ENCODE measurements around the gene CCNC.

DNA sequence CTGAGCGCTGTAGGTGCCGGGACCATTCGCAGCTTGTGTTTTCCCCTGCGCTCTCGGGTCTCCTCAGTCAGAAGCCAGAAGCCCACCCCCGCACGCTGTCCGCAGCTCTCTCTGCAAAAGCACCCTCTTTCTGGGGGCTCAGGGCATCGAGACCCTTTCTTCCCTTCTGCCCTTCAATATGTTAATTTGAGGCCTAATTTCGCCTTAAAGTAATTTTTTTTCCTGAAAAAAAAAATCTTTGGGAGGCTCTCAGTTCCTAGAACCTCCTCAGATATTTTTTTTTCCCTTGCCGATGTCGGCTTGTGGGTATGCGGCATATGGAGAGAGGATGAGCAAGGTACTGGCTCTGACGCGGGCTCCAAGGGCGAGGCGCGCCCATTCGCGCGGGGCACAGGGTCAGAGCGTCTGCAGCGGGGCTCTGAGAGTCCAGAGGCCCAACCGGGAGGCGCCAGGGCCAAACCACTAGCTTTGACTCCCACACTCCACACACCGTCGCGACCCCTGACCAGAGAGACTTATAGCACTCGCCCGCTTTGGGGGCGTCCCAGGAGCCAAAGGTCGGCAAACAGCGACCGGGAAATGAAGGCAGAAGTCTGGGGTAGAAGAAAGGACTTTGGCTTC, 39.1 kb upstream of the CCNC start:
- TF ChIP-seq, protein P1, sequence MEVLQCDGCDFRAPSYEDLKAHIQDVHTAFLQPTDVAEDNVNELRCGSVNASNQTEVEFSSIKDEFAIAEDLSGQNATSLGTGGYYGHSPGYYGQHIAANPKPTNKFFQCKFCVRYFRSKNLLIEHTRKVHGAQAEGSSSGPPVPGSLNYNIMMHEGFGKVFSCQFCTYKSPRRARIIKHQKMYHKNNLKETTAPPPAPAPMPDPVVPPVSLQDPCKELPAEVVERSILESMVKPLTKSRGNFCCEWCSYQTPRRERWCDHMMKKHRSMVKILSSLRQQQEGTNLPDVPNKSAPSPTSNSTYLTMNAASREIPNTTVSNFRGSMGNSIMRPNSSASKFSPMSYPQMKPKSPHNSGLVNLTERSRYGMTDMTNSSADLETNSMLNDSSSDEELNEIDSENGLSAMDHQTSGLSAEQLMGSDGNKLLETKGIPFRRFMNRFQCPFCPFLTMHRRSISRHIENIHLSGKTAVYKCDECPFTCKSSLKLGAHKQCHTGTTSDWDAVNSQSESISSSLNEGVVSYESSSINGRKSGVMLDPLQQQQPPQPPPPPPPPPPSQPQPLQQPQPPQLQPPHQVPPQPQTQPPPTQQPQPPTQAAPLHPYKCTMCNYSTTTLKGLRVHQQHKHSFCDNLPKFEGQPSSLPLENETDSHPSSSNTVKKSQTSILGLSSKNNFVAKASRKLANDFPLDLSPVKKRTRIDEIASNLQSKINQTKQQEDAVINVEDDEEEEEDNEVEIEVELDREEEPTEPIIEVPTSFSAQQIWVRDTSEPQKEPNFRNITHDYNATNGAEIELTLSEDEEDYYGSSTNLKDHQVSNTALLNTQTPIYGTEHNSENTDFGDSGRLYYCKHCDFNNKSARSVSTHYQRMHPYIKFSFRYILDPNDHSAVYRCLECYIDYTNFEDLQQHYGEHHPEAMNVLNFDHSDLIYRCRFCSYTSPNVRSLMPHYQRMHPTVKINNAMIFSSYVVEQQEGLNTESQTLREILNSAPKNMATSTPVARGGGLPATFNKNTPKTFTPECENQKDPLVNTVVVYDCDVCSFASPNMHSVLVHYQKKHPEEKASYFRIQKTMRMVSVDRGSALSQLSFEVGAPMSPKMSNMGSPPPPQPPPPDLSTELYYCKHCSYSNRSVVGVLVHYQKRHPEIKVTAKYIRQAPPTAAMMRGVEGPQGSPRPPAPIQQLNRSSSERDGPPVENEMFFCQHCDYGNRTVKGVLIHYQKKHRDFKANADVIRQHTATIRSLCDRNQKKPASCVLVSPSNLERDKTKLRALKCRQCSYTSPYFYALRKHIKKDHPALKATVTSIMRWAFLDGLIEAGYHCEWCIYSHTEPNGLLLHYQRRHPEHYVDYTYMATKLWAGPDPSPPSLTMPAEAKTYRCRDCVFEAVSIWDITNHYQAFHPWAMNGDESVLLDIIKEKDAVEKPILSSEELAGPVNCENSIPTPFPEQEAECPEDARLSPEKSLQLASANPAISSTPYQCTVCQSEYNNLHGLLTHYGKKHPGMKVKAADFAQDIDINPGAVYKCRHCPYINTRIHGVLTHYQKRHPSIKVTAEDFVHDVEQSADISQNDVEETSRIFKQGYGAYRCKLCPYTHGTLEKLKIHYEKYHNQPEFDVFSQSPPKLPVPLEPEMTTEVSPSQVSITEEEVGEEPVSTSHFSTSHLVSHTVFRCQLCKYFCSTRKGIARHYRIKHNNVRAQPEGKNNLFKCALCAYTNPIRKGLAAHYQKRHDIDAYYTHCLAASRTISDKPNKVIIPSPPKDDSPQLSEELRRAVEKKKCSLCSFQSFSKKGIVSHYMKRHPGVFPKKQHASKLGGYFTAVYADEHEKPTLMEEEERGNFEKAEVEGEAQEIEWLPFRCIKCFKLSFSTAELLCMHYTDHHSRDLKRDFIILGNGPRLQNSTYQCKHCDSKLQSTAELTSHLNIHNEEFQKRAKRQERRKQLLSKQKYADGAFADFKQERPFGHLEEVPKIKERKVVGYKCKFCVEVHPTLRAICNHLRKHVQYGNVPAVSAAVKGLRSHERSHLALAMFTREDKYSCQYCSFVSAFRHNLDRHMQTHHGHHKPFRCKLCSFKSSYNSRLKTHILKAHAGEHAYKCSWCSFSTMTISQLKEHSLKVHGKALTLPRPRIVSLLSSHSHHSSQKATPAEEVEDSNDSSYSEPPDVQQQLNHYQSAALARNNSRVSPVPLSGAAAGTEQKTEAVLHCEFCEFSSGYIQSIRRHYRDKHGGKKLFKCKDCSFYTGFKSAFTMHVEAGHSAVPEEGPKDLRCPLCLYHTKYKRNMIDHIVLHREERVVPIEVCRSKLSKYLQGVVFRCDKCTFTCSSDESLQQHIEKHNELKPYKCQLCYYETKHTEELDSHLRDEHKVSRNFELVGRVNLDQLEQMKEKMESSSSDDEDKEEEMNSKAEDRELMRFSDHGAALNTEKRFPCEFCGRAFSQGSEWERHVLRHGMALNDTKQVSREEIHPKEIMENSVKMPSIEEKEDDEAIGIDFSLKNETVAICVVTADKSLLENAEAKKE (CRISPR knock-in tag; IDR thresholded peaks at IDR 0.05): no peak
- TF ChIP-seq, protein P2, sequence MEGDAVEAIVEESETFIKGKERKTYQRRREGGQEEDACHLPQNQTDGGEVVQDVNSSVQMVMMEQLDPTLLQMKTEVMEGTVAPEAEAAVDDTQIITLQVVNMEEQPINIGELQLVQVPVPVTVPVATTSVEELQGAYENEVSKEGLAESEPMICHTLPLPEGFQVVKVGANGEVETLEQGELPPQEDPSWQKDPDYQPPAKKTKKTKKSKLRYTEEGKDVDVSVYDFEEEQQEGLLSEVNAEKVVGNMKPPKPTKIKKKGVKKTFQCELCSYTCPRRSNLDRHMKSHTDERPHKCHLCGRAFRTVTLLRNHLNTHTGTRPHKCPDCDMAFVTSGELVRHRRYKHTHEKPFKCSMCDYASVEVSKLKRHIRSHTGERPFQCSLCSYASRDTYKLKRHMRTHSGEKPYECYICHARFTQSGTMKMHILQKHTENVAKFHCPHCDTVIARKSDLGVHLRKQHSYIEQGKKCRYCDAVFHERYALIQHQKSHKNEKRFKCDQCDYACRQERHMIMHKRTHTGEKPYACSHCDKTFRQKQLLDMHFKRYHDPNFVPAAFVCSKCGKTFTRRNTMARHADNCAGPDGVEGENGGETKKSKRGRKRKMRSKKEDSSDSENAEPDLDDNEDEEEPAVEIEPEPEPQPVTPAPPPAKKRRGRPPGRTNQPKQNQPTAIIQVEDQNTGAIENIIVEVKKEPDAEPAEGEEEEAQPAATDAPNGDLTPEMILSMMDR (conservative IDR thresholded peaks at IDR 0.05; ENCODE audit: low read depth in 2 of 2): no peak
- TF ChIP-seq EZH2 (IDR thresholded peaks at IDR 0.05; ENCODE audit: low read depth, unreplicated experiment) (peak; percentile 81), POLR2AphosphoS5 (IDR thresholded peaks at IDR 0.05; ENCODE audit: low read depth) (no peak), CREB1 (CRISPR knock-in tag; IDR thresholded peaks at IDR 0.05; ENCODE audit: low read depth) (no peak)
- TF ChIP-seq, protein P3, sequence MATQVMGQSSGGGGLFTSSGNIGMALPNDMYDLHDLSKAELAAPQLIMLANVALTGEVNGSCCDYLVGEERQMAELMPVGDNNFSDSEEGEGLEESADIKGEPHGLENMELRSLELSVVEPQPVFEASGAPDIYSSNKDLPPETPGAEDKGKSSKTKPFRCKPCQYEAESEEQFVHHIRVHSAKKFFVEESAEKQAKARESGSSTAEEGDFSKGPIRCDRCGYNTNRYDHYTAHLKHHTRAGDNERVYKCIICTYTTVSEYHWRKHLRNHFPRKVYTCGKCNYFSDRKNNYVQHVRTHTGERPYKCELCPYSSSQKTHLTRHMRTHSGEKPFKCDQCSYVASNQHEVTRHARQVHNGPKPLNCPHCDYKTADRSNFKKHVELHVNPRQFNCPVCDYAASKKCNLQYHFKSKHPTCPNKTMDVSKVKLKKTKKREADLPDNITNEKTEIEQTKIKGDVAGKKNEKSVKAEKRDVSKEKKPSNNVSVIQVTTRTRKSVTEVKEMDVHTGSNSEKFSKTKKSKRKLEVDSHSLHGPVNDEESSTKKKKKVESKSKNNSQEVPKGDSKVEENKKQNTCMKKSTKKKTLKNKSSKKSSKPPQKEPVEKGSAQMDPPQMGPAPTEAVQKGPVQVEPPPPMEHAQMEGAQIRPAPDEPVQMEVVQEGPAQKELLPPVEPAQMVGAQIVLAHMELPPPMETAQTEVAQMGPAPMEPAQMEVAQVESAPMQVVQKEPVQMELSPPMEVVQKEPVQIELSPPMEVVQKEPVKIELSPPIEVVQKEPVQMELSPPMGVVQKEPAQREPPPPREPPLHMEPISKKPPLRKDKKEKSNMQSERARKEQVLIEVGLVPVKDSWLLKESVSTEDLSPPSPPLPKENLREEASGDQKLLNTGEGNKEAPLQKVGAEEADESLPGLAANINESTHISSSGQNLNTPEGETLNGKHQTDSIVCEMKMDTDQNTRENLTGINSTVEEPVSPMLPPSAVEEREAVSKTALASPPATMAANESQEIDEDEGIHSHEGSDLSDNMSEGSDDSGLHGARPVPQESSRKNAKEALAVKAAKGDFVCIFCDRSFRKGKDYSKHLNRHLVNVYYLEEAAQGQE (IDR thresholded peaks at IDR 0.05; ENCODE audit: unreplicated experiment): no peak

All from GM23338 (cell line).